GM12878 (cell line): Measurements from ENCODE around the gene MARF1. TPM values are rescaled to one million over a fixed set of nuclear protein-coding genes. Genes with fewer than 3 reads are reported as not detected.

Experiments
- ASH2L ChIP-seq: fragments of 300-600, 200-600 bp; sonication (generic); IDR thresholded peaks from 2 replicates; pipeline ENCODE4 v1.6.1; 2017; ENCODE audit warnings: low read depth, mild to moderate bottlenecking, borderline replicate concordance
- CHD2 ChIP-seq: IDR thresholded peaks from 2 replicates; pipeline ENCODE4 v1.6.1; 2011; ENCODE audit warnings: low read depth, low read length, improper control_type of control experiment, borderline replicate concordance
- EED ChIP-seq: sonication (generic); IDR thresholded peaks from 2 replicates; pipeline ENCODE4 v1.6.1; 2016; ENCODE audit warnings: antibody characterized with exemption, low read depth
- ETV6 ChIP-seq, 2 experiments: fragments of 450-650 bp in 1 of 2; IDR thresholded peaks in 1 of 2; conservative IDR thresholded peaks in 1 of 2; 2 replicates each; pipeline ENCODE4 v1.6.1; 2014; ENCODE audit warnings: antibody characterized with exemption in 1 of 2, borderline replicate concordance in 1 of 2, low read depth in 1 of 2, mild to moderate bottlenecking in 1 of 2, moderate library complexity in 1 of 2
- KLF5 ChIP-seq: fragments of 450-650 bp; IDR thresholded peaks from 2 replicates; pipeline ENCODE4 v1.6.1; 2014; ENCODE audit warnings: mild to moderate bottlenecking; ENCODE audit not compliant: partially characterized antibody
- MEF2B ChIP-seq: fragments of 450-650 bp; IDR thresholded peaks from 2 replicates; pipeline ENCODE4 v1.6.1; 2018; ENCODE audit warnings: mild to moderate bottlenecking, moderate library complexity; ENCODE audit not compliant: partially characterized antibody, poor library complexity, severe bottlenecking
- MTA2 ChIP-seq: fragments of 450-650 bp; IDR thresholded peaks from 2 replicates; pipeline ENCODE4 v1.6.1; 2016; ENCODE audit warnings: low read depth, mild to moderate bottlenecking, moderate library complexity
- NR2F1 ChIP-seq: fragments of 450-650 bp; conservative IDR thresholded peaks from 2 replicates; pipeline ENCODE4 v1.6.1; 2017; ENCODE audit warnings: mild to moderate bottlenecking
- RAD21 ChIP-seq: IDR thresholded peaks from 2 replicates; pipeline ENCODE4 v1.6.1; 2011; ENCODE audit warnings: mild to moderate bottlenecking, low read depth, low read length, moderate library complexity; ENCODE audit not compliant: insufficient read depth
- RELA ChIP-seq: fragments of 450-650 bp; IDR thresholded peaks from 2 replicates; pipeline ENCODE4 v1.8.0; 2014; ENCODE audit warnings: borderline replicate concordance; ENCODE audit not compliant: partially characterized antibody
- SIX5 ChIP-seq: IDR thresholded peaks from 2 replicates; pipeline ENCODE4 v1.6.1; 2011; ENCODE audit warnings: mild to moderate bottlenecking, low read depth, low read length, moderate library complexity; ENCODE audit not compliant: severe bottlenecking
- SMC3 ChIP-seq: IDR thresholded peaks from 2 replicates; pipeline ENCODE4 v1.6.1; 2011; ENCODE audit warnings: low read length, improper control_type of control experiment, borderline replicate concordance
- SPI1 ChIP-seq: IDR thresholded peaks from 2 replicates; pipeline ENCODE4 v1.6.1; 2011; ENCODE audit warnings: low read depth, mild to moderate bottlenecking, low read length, moderate library complexity, borderline replicate concordance; ENCODE audit not compliant: insufficient read depth
- SRF ChIP-seq, 2 experiments: IDR thresholded peaks; 2 replicates each; pipeline ENCODE4 v1.6.1; 2011; ENCODE audit warnings: low read depth in 2 of 2, low read length in 2 of 2, mild to moderate bottlenecking in 1 of 2, moderate library complexity in 1 of 2
- TBL1XR1 ChIP-seq: IDR thresholded peaks from 2 replicates; pipeline ENCODE4 v1.6.1; 2012; ENCODE audit warnings: low read depth, low read length, improper control_type of control experiment
- ZSCAN29 ChIP-seq: fragments of 450-650 bp; IDR thresholded peaks from 2 replicates; pipeline ENCODE4 v1.6.1; 2017; ENCODE audit warnings: mild to moderate bottlenecking, moderate library complexity
- polyA plus RNA-seq, 11 experiments: library from polyadenylated mRNA; depleted of rRNA in 4 of 11; unstranded in 6 of 11; stranded (reverse) in 5 of 11; fragments of >200 nt; fragmentation: Nextera tagmentation in 4 of 11; fragmentation: Illumina TruSeq in 1 of 11; extraction: Ambion mirVana in 4 of 11; extraction: Trizol in 1 of 11; gene quantifications; 1 replicate in 1 of 11; 2 replicates in 10 of 11; pipeline versions ENCODE4 v1.2.1 to v1.2.3, GENCODE V29; 2011 to 2016; ENCODE audit warnings: inconsistent platforms in 2 of 11, missing spikeins in 2 of 11, low read depth in 1 of 11
- total RNA-seq, 4 experiments: library from RNA; depleted of rRNA in 3 of 4; stranded (reverse); fragments of >200 nt in 3 of 4; fragmentation: Illumina TruSeq in 1 of 4; extraction: Trizol in 1 of 4; gene quantifications; 2 replicates each; pipeline versions ENCODE4 v1.2.1 to v1.2.3, GENCODE V29; 2013 to 2021
- TF ChIP-seq, protein P1 (sequence below): IDR thresholded peaks from 2 replicates; pipeline ENCODE4 v1.6.1; 2012; ENCODE audit warnings: low read depth, low read length, improper control_type of control experiment
- TF ChIP-seq, protein P2 (sequence below): fragments of 450-650 bp; IDR thresholded peaks from 2 replicates; pipeline ENCODE4 v1.6.1; 2017; ENCODE audit warnings: low read depth, mild to moderate bottlenecking, moderate library complexity
- TF ChIP-seq, protein P3 (sequence below), 3 experiments: IDR thresholded peaks in 2 of 3; conservative IDR thresholded peaks in 1 of 3; 2 replicates each; pipeline ENCODE4 v1.5.1; 2011; ENCODE audit warnings: low read depth in 3 of 3, low read length in 3 of 3, mild to moderate bottlenecking in 3 of 3, control low read depth in 2 of 3, moderate library complexity in 2 of 3, inconsistent platforms in 1 of 3, mixed read lengths in 1 of 3; ENCODE audit not compliant: control insufficient read depth in 2 of 3, insufficient read depth in 1 of 3; ENCODE audit errors: extremely low read depth in 1 of 3
- TF ChIP-seq, protein P4 (sequence below): IDR thresholded peaks from 2 replicates; pipeline ENCODE4 v1.6.1; 2011; ENCODE audit warnings: low read depth, mild to moderate bottlenecking, low read length, moderate library complexity, borderline replicate concordance; ENCODE audit errors: extremely low read depth
- TF ChIP-seq, protein P5 (sequence below): fragments of 450-650 bp; IDR thresholded peaks from 2 replicates; pipeline ENCODE4 v1.6.1; 2016; ENCODE audit warnings: mild to moderate bottlenecking

Gene MARF1
- total and polyA plus RNA-seq, 10 of the 15 experiments (the other 5 are each of a cell fraction or from before 2014, with no cell fraction given) = 4.5 to 40.1 (median 14.0) TPM

DNA sequence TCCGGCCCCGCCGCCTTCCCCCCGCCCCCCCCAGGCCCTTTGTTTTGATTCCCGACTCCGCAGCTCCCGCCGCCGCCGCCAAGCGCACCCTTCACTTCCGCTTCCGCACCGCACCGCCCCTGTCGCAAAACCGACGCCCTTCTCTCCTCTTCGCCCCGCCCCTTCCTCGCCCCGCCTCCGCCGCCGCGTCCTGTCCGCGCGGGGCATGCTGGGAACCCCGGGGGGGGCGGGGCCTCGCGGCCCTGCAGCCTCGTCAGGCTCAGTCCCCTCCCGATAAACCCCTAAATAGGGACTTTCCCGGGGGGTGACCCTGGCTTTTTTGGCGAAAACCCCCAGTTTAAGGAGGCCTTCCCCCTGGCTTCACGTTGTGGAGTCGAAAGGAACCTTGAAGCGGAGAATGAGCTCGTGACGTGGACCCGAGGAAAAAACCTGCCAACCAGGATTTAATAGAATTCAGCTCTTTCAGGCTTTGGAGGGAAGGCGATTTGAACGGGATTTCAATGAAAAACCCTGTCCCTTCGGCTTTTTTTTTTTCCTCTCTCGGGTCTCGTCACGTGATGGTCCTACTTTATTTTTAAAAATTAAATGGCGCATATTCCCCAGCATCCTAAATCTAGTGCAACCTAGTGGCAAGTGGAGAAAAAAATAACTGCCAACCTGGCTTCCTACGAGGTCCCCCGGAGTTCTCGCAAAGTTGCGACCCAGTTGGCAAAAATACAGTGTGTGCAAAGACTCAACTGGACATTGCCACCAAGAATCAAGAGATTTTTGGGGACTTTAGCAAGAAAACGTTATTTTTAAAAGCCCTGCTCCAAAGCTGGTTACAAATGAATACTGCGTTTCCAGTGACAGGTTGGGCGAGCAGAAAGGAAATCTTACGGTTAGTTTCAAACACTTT, at the start of gene MARF1 (continued):
- TF ChIP-seq, protein P1, sequence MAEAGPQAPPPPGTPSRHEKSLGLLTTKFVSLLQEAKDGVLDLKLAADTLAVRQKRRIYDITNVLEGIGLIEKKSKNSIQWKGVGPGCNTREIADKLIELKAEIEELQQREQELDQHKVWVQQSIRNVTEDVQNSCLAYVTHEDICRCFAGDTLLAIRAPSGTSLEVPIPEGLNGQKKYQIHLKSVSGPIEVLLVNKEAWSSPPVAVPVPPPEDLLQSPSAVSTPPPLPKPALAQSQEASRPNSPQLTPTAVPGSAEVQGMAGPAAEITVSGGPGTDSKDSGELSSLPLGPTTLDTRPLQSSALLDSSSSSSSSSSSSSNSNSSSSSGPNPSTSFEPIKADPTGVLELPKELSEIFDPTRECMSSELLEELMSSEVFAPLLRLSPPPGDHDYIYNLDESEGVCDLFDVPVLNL = no peak
- no peak for TF ChIP-seq SMC3
- peak; percentile 61; the same call in 1 of the 2 replicates for TF ChIP-seq SPI1
- TF ChIP-seq ASH2L = no peak
- no peak for TF ChIP-seq NR2F1
- no peak for TF ChIP-seq MTA2
- TF ChIP-seq, protein P2, sequence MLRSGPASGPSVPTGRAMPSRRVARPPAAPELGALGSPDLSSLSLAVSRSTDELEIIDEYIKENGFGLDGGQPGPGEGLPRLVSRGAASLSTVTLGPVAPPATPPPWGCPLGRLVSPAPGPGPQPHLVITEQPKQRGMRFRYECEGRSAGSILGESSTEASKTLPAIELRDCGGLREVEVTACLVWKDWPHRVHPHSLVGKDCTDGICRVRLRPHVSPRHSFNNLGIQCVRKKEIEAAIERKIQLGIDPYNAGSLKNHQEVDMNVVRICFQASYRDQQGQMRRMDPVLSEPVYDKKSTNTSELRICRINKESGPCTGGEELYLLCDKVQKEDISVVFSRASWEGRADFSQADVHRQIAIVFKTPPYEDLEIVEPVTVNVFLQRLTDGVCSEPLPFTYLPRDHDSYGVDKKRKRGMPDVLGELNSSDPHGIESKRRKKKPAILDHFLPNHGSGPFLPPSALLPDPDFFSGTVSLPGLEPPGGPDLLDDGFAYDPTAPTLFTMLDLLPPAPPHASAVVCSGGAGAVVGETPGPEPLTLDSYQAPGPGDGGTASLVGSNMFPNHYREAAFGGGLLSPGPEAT = peak; percentile 87
- no peak for TF ChIP-seq SIX5
- peak; percentile 51; the same call in 1 of the 2 replicates for TF ChIP-seq CHD2
- TF ChIP-seq, protein P3, sequence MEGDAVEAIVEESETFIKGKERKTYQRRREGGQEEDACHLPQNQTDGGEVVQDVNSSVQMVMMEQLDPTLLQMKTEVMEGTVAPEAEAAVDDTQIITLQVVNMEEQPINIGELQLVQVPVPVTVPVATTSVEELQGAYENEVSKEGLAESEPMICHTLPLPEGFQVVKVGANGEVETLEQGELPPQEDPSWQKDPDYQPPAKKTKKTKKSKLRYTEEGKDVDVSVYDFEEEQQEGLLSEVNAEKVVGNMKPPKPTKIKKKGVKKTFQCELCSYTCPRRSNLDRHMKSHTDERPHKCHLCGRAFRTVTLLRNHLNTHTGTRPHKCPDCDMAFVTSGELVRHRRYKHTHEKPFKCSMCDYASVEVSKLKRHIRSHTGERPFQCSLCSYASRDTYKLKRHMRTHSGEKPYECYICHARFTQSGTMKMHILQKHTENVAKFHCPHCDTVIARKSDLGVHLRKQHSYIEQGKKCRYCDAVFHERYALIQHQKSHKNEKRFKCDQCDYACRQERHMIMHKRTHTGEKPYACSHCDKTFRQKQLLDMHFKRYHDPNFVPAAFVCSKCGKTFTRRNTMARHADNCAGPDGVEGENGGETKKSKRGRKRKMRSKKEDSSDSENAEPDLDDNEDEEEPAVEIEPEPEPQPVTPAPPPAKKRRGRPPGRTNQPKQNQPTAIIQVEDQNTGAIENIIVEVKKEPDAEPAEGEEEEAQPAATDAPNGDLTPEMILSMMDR (IDR thresholded peaks at IDR 0.05 in 2 of 3, conservative IDR thresholded peaks at IDR 0.05 in 1 of 3; ENCODE audit: control insufficient read depth in 2 of 3, extremely low read depth in 1 of 3, insufficient read depth in 1 of 3, low read depth in 3 of 3, low read length in 3 of 3) = peak; percentile 19 to 28 (median 24); a peak in 2 of 6 replicates
- TF ChIP-seq RELA = peak; percentile 96
- TF ChIP-seq KLF5 = peak; percentile 46
- TF ChIP-seq ZSCAN29 = no peak
- TF ChIP-seq RAD21 = 0 out of 2 replicates have a peak, but pooled peaks have one; percentile 7
- no peak for TF ChIP-seq EED
- TF ChIP-seq, protein P4, sequence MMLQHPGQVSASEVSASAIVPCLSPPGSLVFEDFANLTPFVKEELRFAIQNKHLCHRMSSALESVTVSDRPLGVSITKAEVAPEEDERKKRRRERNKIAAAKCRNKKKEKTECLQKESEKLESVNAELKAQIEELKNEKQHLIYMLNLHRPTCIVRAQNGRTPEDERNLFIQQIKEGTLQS = peak; percentile 58; the same call in 1 of the 2 replicates
- no peak for TF ChIP-seq ETV6 (conservative IDR thresholded peaks at IDR 0.05 in 1 of 2, IDR thresholded peaks at IDR 0.05 in 1 of 2; ENCODE audit: borderline replicate concordance in 1 of 2, low read depth in 1 of 2)
- TF ChIP-seq MEF2B = no peak
- TF ChIP-seq, protein P5, sequence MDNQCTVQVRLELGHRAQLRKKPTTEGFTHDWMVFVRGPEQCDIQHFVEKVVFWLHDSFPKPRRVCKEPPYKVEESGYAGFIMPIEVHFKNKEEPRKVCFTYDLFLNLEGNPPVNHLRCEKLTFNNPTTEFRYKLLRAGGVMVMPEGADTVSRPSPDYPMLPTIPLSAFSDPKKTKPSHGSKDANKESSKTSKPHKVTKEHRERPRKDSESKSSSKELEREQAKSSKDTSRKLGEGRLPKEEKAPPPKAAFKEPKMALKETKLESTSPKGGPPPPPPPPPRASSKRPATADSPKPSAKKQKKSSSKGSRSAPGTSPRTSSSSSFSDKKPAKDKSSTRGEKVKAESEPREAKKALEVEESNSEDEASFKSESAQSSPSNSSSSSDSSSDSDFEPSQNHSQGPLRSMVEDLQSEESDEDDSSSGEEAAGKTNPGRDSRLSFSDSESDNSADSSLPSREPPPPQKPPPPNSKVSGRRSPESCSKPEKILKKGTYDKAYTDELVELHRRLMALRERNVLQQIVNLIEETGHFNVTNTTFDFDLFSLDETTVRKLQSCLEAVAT = 0 out of 2 replicates have a peak, but pooled peaks have one; percentile 23
- TF ChIP-seq TBL1XR1 = no peak
- 0 out of 4 replicates have a peak, but pooled peaks of 1 of the 2 experiments have one; percentile 23 for TF ChIP-seq SRF (IDR thresholded peaks at IDR 0.05; ENCODE audit: low read depth in 2 of 2, low read length in 2 of 2)
